ENCODE results near the gene TIMM50. TPM values are rescaled to one million over a fixed set of nuclear protein-coding genes. Genes with fewer than 3 reads are reported as not detected.

The TIMM50 gene
- polyA plus RNA-seq, 1 donor, result 62.7 TPM

GRCh38 chr19:39481229-39481545, 549 bp downstream of the TIMM50 start:
- Histone ChIP-seq H3K4me3 (ENCODE audit: low read length) (peak overlapping the region; percentile 98), H3K27me3 (ENCODE audit: control insufficient read depth, insufficient read depth, low read length) (no peaks in the 10 kb centered on the region), H3K27ac (ENCODE audit: low read length) (peak overlapping the region; percentile 72), H3K36me3 (ENCODE audit: control insufficient read depth, insufficient read depth, low read length) (peaks cover 24% of the 10 kb centered on the region), H3K4me1 (ENCODE audit: control insufficient read depth, insufficient read depth, low read length) (peaks cover 9% of the 10 kb centered on the region), H3K9me3 (ENCODE audit: control insufficient read depth, low read depth, low read length) (no peaks in the 10 kb centered on the region)
- no peak for DNase-seq
- WGBS (ENCODE audit: insufficient coverage, low lambda C conversion rate), result no CpG with 5 or more reads among the region's 12 CpGs

GRCh38 chr19:39481676-39482075, 1.0 kb downstream of the TIMM50 start:
- Histone ChIP-seq H3K9me3 (ENCODE audit: control insufficient read depth, low read depth, low read length) (no peaks in the 10 kb centered on the region), H3K4me3 (ENCODE audit: low read length) (peak overlapping the region; percentile 98), H3K4me1 (ENCODE audit: control insufficient read depth, insufficient read depth, low read length) (peaks cover 9% of the 10 kb centered on the region)

GRCh38 chr19:39483141-39483540, 2.5 kb downstream of the TIMM50 start:
- Histone ChIP-seq H3K36me3 (ENCODE audit: control insufficient read depth, insufficient read depth, low read length) (peaks cover 36% of the 10 kb centered on the region), H3K9me3 (ENCODE audit: control insufficient read depth, low read depth, low read length) (no peaks in the 10 kb centered on the region), H3K4me1 (ENCODE audit: control insufficient read depth, insufficient read depth, low read length) (peaks cover 9% of the 10 kb centered on the region), H3K27ac (ENCODE audit: low read length) (no peak overlapping the region), H3K27me3 (ENCODE audit: control insufficient read depth, insufficient read depth, low read length) (no peaks in the 10 kb centered on the region), H3K4me3 (ENCODE audit: low read length) (no peak overlapping the region)
- DNase-seq, result no peak
- WGBS (ENCODE audit: insufficient coverage, low lambda C conversion rate), result no CpG with 5 or more reads among the region's 6 CpGs

More at GRCh38 chr19:39481676-39482075, 1.0 kb downstream of the TIMM50 start:
- H3K36me3 ChIP-seq (ENCODE audit: control insufficient read depth, insufficient read depth, low read length), result peaks cover 24% of the 10 kb centered on the region
- no CpG with 5 or more reads among the region's 11 CpGs for WGBS (ENCODE audit: insufficient coverage, low lambda C conversion rate)
- H3K27me3 ChIP-seq (ENCODE audit: control insufficient read depth, insufficient read depth, low read length), result no peaks in the 10 kb centered on the region
- no peak overlapping the region for H3K27ac ChIP-seq (ENCODE audit: low read length)
- DNase-seq, result no peak

GRCh38 chr19:39489756-39490155, 9.1 kb downstream of the TIMM50 start:
- H3K27me3 ChIP-seq (ENCODE audit: control insufficient read depth, insufficient read depth, low read length), result no peaks in the 10 kb centered on the region
- no peak for DNase-seq
- H3K9me3 ChIP-seq (ENCODE audit: control insufficient read depth, low read depth, low read length), result no peaks in the 10 kb centered on the region
- WGBS (ENCODE audit: insufficient coverage, low lambda C conversion rate), result no CpG with 5 or more reads among the region's 10 CpGs
- H3K4me3 ChIP-seq (ENCODE audit: low read length), result no peak overlapping the region
- peaks cover 56% of the 10 kb centered on the region for H3K36me3 ChIP-seq (ENCODE audit: control insufficient read depth, insufficient read depth, low read length)
- no peak overlapping the region for H3K27ac ChIP-seq (ENCODE audit: low read length)
- H3K4me1 ChIP-seq (ENCODE audit: control insufficient read depth, insufficient read depth, low read length), result no peaks in the 10 kb centered on the region

- Histone ChIP-seq H3K27ac (ENCODE audit: low read length) (no peak overlapping the region), H3K36me3 (ENCODE audit: control insufficient read depth, insufficient read depth, low read length) (peaks cover 35% of the 10 kb centered on the region), H3K27me3 (ENCODE audit: control insufficient read depth, insufficient read depth, low read length) (peaks cover 11% of the 10 kb centered on the region), H3K9me3 (ENCODE audit: control insufficient read depth, low read depth, low read length) (no peaks in the 10 kb centered on the region), H3K4me3 (ENCODE audit: low read length) (no peak overlapping the region), H3K4me1 (ENCODE audit: control insufficient read depth, insufficient read depth, low read length) (no peaks in the 10 kb centered on the region)
- no CpG with 5 or more reads among the region's 6 CpGs for WGBS (ENCODE audit: insufficient coverage, low lambda C conversion rate)
- no peak for DNase-seq
Observed at GRCh38 chr19:39492225-39492624, 11.6 kb downstream of the TIMM50 start.

- DNase-seq, result no peak
- peaks cover 32% of the 10 kb centered on the region for H3K36me3 ChIP-seq (ENCODE audit: control insufficient read depth, insufficient read depth, low read length)
Observed at GRCh38 chr19:39492788-39493187, 12.2 kb downstream of the TIMM50 start.

GRCh38 chr19:39494661-39495060, 14.0 kb downstream of the TIMM50 start:
- peaks cover 13% of the 10 kb centered on the region for H3K36me3 ChIP-seq (ENCODE audit: control insufficient read depth, insufficient read depth, low read length)
- H3K4me3 ChIP-seq (ENCODE audit: low read length), result no peak overlapping the region
- no peak for DNase-seq
- peaks cover 6% of the 10 kb centered on the region for H3K9me3 ChIP-seq (ENCODE audit: control insufficient read depth, low read depth, low read length)
- WGBS (ENCODE audit: insufficient coverage, low lambda C conversion rate), result no CpG with 5 or more reads among the region's 5 CpGs
- no peak overlapping the region for H3K27ac ChIP-seq (ENCODE audit: low read length)
- H3K27me3 ChIP-seq (ENCODE audit: control insufficient read depth, insufficient read depth, low read length), result peaks cover 35% of the 10 kb centered on the region
- H3K4me1 ChIP-seq (ENCODE audit: control insufficient read depth, insufficient read depth, low read length), result peaks cover 7% of the 10 kb centered on the region

More at GRCh38 chr19:39492788-39493187, 12.2 kb downstream of the TIMM50 start:
- Histone ChIP-seq H3K4me1 (ENCODE audit: control insufficient read depth, insufficient read depth, low read length) (peaks cover 2% of the 10 kb centered on the region), H3K9me3 (ENCODE audit: control insufficient read depth, low read depth, low read length) (peaks cover 1% of the 10 kb centered on the region), H3K4me3 (ENCODE audit: low read length) (no peak overlapping the region), H3K27me3 (ENCODE audit: control insufficient read depth, insufficient read depth, low read length) (peaks cover 16% of the 10 kb centered on the region), H3K27ac (ENCODE audit: low read length) (no peak overlapping the region)
- no CpG with 5 or more reads among the region's 3 CpGs for WGBS (ENCODE audit: insufficient coverage, low lambda C conversion rate)

GRCh38 chr19:39496063-39496462, 15.4 kb downstream of the TIMM50 start:
- Histone ChIP-seq H3K27me3 (ENCODE audit: control insufficient read depth, insufficient read depth, low read length) (peaks cover 47% of the 10 kb centered on the region), H3K4me3 (ENCODE audit: low read length) (no peak overlapping the region), H3K4me1 (ENCODE audit: control insufficient read depth, insufficient read depth, low read length) (peaks cover 7% of the 10 kb centered on the region), H3K9me3 (ENCODE audit: control insufficient read depth, low read depth, low read length) (peaks cover 6% of the 10 kb centered on the region), H3K27ac (ENCODE audit: low read length) (no peak overlapping the region), H3K36me3 (ENCODE audit: control insufficient read depth, insufficient read depth, low read length) (peaks cover 5% of the 10 kb centered on the region)
- no CpG with 5 or more reads among the region's 5 CpGs for WGBS (ENCODE audit: insufficient coverage, low lambda C conversion rate)
- no peak for DNase-seq

- H3K36me3 ChIP-seq (ENCODE audit: control insufficient read depth, insufficient read depth, low read length), result no peaks in the 10 kb centered on the region
- no peak overlapping the region for H3K4me3 ChIP-seq (ENCODE audit: low read length)
- WGBS (ENCODE audit: insufficient coverage, low lambda C conversion rate), result no CpG with 5 or more reads among the region's 7 CpGs
- H3K9me3 ChIP-seq (ENCODE audit: control insufficient read depth, low read depth, low read length), result peaks cover 9% of the 10 kb centered on the region
- DNase-seq, result no peak
- H3K27me3 ChIP-seq (ENCODE audit: control insufficient read depth, insufficient read depth, low read length), result peaks cover 57% of the 10 kb centered on the region
- no peak overlapping the region for H3K27ac ChIP-seq (ENCODE audit: low read length)
- H3K4me1 ChIP-seq (ENCODE audit: control insufficient read depth, insufficient read depth, low read length), result peaks cover 7% of the 10 kb centered on the region
Observed at GRCh38 chr19:39497701-39497995, 17.0 kb downstream of the TIMM50 start.

- H3K27me3 ChIP-seq (ENCODE audit: control insufficient read depth, insufficient read depth, low read length), result peaks cover 60% of the 10 kb centered on the region
- H3K27ac ChIP-seq (ENCODE audit: low read length), result no peak overlapping the region
- no peak overlapping the region for H3K4me3 ChIP-seq (ENCODE audit: low read length)
- H3K36me3 ChIP-seq (ENCODE audit: control insufficient read depth, insufficient read depth, low read length), result no peaks in the 10 kb centered on the region
- H3K9me3 ChIP-seq (ENCODE audit: control insufficient read depth, low read depth, low read length), result peaks cover 13% of the 10 kb centered on the region
- peaks cover 7% of the 10 kb centered on the region for H3K4me1 ChIP-seq (ENCODE audit: control insufficient read depth, insufficient read depth, low read length)
- 20% methylated on average over 1 of the region's 40 CpGs for WGBS (ENCODE audit: insufficient coverage, low lambda C conversion rate)
- peak in 1 of 2 donors; percentile 49 for DNase-seq
Observed at GRCh38 chr19:39497996-39498797, 17.6 kb downstream of the TIMM50 start.

All from large intestine (tissue), 3 donors.